AML-193 (cell line): ENCODE measurements around the gene SP8.

Experiments used
- DNase-seq, 2 experiments: peaks; one replicate each; lab custom pipeline; 2025; lab: John Stamatoyannopoulos, UW

The SP8 gene

DNA sequence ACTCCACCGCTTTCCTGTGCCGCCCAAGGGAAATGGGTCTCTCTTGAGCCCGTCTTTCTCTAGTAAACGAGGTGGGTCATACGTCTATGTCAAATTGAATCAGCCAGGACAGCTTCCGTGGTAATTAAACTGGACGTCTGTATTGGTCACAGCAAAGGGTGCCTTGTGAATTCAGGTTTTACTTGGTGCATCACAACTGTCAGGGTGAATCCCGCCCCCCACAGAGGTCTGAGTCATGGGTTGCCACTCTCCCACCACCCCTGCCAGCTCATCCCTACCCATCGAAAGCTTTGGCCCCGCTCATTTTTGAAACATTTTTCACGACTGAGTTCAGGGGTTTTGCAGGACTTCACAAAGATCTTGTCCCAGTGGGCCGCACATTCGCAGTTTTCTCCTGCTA, 8.0 kb upstream of the SP8 start:
- no peak for DNase-seq

DNA sequence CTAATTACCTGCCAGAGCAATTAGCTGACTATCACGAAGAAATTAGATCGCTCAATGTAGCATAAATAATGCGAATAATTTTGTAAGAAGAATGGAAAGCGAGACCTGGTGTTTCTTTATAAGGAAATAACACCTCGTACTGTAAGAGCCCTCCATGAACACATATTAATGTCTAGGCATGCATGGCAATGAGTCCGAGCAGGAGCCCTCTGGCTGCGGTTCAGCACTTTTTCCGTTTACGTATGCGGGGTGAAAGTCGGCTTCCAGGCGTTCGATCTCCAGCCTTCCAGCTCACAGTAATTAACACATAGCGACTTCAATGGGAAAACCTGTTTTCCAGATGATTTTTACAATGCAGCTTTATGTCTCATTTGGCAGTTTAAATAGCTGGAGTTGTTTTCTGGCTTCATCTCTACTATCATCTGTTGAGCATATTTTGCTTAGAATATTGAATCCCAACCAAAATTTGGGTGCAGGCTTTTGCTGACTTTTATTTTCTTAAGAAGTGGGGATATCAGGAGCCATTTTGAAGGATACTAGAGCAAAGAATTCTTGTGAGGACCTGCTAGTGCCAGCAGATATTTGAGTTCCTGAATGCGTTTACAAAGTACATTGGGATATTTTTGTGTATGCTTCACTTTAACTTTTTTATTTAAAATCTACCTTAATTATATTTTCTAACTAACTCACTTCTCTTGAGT, 7.2 kb upstream of the SP8 start:
- DNase-seq, result no peak

DNA sequence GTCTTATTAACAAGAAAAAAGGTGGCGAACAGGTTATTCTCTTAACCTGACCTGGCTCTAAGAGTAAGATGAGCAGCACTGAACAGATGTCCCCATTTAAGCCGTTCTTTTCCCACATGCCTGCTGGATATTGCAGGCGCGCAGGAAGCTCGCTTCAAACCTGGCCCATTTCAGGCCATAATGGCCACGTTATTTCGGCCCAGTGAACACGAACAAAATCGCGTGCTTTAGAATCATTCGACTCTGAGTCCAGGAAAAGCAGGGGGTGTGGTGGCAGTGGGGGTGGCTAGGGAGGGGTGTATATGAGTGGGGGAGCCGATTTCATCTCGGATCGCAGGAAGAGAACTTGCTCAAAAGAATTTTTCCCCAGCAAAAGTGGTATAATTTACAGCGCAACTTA, 6.6 kb upstream of the SP8 start:
- no peak for DNase-seq

DNA sequence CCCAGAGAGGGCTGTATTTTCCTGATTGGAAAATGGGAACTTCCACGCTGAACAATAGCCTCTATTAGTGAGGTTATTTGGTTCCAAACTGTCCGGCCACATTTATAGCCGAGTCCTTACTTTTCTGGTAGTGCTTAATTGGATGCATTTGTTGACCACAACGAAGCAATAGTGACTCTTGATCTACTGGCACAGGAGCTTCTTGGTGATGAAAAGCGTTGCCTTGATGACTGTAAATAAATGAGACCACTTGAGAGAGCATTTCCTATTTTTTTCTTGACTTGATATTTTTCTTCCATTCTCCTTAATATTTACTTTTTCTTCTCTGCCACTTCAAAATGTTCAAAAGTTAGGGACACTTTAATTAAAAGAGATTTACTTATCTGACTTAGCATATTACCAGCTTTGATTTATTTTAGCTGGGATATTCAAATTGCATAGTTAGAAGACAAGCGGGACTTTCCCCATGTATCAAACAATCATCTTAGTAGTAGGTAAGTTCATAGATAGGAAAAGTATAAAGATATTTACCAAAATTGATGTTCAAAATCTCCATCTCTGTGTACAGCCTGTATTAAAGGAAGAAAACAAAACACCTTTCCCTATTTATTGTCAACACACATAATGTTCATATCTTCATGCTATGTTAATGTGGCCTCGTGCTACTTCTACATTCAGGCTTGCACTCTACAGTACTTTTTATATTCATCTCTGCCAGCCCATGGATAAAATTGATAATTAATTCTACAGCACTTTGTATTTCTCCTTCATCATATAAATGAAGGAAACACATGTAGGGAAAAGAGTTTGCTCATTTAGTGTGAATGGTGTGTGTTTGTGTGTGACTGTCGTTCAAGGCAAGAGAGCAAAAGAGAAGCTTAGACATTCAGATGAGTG, 5.1 kb upstream of the SP8 start:
- DNase-seq, result no peak

DNA sequence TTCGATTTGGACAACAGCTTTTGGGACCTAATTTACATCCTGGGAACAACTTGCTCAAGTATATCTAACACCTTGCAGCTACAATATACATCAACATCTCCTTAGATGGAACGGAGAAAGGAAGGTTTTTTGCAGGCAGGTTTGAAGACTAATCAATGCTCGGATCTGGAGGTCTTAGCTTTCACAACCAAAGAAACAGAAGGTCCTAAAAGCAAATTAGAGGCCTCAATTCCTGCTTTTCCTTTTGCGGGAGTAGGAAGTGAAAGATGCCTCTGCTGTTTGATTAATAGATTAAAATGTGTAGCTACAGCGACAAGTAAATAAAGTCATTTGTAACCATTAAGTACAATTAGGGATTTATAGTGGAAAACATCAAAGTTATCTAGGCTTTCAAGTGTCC, 3.7 kb upstream of the SP8 start:
- no peak for DNase-seq

DNA sequence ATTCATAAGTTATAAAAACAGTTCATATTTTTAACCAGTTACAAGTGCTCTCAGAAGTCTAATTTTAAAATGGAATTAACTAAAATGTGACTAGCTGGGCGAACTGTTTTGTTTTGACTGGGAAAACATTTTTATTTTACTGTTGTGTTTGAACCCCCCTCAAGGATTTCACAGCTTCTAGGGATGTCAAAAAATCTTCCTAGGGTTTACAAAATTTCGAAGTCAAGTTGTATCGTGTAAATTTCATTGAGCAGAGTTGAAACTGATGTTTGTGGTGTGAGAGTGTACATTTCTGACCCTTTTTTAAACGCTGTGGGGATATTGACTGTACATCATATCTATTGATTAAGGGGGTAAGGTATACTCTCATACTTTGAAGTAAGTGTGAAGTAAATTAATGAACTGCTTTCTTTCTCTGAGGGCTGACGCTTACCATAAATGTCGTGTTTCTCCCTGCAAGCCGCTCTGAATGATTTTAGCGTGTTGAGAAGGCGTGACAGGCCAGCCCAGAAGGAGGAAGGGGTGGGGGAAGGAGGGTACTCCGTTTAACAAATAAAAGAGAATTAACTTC, 1.8 kb upstream of the SP8 start:
- DNase-seq, result no peak

DNA sequence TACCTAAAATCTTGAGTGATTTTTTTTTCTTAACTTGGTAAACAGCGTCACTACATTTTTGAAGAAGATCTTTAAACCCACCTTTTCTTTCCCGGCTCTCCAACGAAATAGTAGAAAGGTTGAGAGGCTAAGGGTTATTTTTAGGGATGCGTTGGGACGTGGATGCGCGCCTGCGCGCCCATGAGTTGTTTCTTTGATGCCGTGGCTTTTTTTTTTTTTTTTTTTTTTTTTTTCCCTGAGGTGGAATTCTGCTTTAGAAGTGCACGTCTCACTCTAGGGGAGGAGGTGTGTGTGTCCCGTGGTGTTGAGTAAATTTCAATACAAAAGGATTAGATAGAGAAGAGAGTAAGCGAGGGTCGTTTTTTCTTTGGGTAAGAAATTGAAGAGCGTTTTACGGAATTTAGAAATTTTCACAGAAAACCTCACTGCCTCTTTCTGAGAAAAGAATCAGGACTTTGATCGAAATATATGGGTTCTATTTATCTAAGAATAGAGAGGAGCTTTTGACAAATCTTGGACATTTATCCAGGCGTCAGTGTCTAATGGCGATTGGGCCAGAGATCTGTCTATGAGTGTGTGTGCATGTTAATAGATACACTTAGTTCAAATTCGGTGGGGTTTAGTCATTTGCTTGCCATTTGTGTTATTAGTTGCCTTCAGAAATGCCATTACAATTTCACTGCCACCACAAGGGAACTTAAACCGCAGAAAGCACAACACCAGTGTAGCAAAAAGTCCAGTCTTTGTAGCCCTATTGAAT, 1.2 kb upstream of the SP8 start:
- DNase-seq, result no peak

DNA sequence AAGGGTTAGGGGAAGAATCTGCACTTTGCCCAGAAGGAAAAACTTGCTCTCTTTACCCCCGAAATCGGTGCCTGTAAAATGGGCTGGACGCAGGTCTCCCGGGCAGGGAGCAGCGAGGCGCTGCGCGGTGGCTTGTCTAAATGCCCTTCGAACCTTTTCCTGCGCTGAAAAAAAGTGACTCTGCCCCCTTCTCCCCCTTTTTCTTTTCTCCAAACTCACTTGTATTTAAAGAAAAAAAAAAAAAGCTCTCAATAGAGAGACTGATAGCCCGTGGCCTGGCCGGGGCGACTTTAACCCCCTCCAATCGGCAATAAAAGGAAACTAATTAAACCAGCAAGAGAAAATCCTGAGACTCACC, 286 bp downstream of the SP8 start:
- DNase-seq, result no peak

DNA sequence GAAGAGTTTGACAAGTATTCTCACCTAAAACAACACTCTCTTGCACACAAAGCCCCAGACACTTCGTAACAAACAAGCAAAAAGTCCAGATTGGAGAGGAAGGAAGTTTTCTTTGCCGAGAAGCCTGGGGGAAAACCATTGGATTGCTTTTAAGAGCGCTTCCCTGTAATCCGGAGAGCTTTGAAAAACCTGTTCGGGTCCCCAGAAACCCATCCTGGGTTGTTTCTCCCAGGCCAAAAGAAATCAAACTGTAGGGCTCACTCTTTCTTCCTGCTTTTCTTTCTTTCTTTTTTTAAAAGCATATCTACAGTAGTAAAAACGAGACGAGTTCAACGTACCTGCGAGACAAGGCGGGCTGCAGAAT, 655 bp downstream of the SP8 start:
- no peak for DNase-seq

DNA sequence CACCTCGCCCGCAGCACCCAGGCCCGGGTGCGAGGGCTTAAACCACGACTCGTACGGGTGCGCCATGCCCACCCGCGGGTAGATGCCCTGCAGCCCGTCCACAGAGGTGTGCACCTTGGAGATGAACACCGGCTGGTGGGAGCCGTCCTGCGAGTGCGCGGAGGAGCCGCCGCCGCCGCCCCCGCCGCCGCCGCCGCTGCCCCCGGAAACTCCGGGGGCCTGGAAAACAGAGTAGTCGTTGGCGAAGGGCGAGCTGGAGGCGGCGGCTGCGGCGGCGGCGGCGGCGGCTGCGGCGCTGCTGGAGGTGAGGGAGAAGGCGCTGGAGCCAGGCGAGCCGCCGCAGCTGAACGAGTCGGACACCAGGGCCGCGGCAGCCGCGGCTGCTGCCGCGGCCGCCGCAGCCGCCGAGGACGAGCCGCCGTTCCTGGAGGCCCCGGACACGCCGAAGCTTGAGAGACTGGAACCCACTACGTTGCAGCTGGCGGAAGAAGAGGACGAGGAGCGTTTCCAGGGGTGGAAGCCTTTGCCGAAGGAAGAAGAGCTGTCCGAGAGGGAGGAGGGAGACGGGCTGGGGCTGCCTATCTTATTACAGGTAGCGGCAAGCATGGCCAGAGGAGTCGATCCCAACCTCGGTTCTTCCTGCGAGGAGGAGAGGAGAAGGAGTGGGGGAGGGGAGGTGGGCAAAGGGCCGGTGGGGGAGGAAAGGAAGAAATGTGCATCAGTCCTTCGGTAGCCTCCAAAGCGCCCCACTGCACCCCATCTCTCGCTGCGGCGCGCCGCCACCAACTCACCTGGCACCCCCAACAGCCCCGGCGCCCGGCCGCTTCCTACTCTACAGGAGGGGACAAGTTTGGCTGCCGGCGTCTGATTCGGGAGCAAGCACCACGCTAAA, 1.3 kb downstream of the SP8 start:
- DNase-seq, result no peak

DNA sequence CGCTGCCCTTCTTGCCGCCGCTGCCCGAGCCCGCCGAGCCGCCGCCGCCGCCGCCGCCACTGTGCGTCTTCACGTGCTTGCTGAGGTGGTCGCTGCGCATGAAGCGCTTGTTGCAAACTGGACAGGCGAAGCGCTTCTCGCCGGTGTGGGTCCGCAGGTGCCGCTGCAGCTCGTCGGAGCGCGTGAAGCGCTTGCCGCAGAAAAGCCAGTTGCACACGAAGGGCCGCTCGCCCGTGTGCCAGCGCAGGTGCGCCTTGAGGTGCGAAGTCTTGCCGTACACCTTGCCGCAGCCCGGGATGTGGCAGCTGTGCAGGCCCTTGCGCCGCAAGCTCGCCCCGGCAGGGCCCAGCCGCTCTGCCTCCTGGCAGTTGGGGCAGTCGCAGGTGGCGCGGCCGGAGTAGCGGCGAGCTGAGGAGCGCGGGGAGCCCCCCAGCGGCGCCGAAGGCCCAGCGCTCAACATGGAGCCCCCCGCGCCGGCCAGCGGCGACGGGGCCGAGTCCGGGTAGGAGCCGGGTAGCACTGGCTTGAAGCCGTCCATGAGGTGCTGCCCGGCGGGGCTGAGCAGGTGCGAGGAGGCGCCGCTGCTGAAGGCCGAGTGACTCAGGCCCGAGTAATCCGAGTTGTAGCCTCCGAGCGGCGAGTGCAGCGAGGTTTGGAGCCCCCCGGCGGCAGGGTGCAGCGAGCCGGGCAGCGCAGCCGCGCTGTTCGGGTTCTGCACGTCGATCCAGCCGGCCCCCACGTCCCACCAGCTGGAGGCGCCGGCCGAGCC, 2.1 kb downstream of the SP8 start:
- no peak for DNase-seq

DNA sequence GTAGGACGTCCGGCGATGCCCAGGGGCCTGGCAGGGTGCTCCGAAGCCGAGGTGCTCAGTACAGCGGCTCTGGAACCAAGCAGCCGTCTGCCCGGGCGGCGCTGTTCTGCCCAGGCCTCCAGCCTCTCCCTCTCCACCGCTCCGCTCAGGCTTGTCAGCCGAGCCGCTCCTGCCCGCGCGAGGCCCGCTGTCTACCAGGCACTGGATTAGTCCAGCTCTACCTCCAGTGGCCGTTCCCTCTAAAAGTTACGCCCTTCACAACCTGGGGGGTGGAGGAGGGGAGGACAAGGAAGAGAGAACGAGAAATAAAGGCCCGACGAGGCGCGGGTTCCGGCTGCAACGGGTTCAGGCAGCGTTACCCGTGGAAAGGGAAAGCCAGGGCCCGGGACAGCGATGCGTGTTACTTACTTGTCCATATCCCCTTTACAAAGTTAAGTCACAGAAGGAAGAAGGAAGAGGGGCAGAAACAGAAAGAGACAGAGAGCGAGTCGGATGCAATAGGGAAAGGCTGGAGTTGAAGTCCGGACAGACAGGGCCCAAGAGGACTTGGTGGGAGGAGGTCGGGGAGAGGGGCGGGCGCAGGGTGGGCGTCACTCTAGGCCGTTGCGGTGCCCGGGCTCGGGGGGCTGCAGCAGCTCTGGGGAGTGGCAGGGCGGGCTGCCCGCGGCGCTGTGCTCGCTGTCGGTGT, 2.8 kb downstream of the SP8 start:
- no peak for DNase-seq

DNA sequence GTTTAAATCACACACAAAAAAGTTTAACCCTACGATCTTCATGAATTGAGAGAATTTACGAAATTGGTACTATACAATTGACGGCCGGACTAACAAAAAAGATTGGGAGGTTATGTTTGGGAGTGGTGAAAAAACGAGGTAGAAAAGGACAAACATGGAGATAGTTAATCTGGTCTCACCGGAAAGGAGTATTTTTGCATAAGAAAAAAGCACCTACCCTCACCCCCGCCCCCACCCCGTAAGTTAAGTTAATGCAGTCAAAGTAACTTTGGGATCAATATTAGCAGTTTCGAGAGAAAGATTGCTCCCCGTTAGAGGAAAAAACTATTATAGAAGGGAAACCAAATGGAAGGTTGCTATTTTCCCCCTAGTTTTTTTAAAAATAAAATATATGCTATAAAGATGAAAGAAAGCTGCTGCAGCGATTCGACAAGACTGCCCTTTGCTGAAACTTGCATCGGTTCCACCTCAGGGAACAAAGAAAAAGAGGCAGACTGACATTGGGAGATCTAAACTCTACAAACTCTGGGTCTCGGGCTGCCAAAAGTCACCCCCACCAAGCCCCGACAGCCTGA, 3.5 kb downstream of the SP8 start:
- DNase-seq, result no peak

DNA sequence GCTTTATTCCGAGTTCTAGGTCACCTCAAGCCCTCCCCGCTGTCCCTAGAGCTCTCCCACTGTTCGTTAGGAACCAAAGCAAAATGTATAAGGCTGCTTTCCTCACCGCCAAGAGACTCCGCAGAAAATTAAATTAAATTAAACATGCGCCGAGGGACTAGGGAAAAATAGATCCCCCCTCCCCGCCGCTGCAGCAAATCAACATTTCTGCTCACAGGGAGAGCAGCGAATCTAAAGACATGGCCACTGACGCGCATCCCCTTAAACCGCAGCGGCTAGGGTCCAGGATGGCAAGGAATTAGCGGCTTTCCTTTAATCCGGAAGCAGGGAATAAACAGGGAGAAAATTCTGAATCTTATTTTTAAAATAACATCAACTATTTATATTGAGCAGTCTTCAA, 7.6 kb downstream of the SP8 start:
- DNase-seq, result no peak

DNA sequence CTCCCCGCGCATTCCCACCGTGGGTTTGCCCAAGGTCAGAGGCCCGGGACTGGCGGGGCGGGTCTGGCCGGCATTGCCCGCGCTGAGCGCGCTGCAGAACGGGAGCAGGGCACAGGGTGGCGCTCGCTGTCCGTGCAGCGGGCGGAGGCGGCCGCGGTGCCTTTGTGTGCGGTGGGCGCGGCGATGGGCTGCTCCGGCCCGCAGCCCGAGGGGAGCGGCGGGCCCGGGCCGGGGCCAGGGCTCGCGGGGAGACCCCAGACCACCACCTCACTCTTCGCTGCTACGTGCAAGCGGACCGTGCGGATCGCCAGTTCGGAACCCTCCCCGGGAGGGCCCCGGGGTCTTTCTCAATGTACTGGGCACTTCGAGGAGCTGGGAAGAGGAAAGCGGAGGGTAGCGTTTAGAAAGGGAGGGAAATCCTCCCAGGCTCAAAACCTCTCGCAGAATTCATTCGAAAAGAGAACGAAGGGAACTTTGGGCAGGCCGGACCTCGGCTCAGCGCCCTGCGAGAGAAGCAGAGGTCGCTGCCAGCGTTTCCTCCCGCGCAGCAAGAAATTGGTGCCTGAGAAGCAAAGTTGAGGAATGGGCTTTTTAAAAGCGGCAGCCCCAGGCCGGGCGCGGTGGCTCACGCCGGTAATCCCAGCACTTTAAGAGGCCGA, 8.5 kb downstream of the SP8 start:
- DNase-seq, result no peak

DNA sequence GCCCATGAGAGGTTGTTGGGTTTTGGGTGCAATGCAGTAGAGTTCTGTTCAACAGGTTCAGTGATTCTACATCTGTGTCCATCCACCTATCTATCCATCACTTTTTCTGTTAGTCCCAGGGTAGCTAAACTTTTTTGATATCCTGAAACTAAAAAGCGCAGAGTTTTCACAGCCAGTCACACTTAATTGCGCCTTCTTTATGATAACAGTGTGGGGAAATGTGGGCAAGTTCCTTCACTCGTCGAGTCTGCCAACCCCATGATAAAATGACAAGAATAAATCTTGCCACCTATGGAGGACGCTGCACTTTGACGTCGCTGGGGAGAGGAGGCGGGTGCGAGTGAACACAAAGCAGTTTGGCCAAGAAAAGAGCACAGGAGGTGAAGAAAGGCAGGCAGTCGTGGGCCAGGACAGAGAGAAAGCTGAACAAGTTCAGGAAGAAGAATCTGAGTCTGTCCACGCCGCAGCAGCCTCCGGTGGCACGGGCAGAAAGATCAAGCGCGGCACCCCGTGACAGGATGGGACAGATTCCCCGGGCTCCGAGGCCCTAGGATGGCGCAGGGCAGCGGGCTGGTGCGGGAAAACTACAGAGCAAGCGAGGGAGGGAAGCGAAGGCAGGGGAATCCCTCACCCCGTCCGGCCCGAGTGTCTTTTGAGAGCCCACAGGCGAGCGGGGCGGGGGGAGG, 9.2 kb downstream of the SP8 start:
- DNase-seq, result no peak

DNA sequence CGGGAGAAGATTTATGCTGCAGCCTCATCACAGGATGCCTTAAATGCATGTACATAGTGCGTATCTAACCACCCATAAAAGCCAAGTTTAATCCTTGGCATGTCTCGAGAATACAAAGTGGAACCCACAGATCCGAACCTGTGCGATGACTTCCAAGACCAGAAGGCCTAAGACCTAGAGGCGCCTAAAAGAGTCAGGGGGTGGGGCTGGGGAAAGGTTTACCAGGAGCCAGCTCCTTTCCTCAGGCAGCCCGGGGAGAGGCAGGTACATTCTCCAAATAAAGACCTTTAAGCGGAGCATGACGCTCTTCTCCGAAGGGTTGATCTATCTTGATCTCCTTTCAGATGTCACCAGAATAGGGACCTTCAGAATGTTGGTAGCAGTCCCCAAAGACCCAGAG, 9.7 kb downstream of the SP8 start:
- no peak for DNase-seq

DNA sequence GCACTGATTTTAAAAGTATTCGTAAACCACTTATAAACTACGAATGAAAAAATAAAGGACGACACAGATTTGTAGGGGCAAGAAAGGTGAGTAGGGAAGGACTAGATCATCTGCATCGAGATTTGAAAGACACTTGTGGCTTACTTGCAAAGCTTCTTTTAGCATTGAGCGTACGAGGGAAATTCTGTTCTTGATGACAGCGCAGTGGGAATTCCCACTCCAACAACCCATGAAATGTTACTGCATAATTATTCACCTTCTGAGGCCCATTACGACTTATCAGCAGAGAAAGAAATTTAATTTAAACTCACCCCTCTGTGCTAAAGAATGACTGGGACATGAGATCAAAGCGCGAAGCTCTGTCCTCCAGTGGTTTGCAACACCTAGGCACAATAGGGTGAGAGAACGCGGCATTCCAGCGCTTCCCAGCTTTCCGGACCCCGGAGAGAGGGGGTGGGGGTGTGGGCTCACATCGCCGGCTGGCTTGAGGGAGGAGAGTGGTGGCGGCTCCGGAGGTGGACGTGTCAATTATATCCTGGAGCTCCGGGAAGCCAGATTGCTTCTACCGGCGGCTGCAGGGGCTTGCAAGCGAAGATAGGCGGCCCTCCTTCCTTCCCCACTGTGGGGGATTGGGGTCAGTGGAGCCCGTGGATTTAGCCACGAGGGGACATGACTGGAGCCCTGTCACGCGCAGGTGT, 10.3 kb downstream of the SP8 start:
- no peak for DNase-seq
